Neural progenitor cell (in vitro differentiated cells): ENCODE results near the gene MED16. TPM values are rescaled to one million over a fixed set of nuclear protein-coding genes. Genes with fewer than 3 reads are reported as not detected.
"Not testable (repeated sequence)": the region's sequence is repeated elsewhere in the genome, so short reads cannot be mapped to it uniquely, and the experiment has no call there.

Experiments used
- DNase-seq: peaks from one replicate; pipeline ENCODE4 v3.0.0-alpha.2; 2016; ENCODE audit warnings: low spot score
- H2AFZ ChIP-seq: fragments of 200-600 bp; sonication (generic); replicated peaks from 2 replicates; pipeline ENCODE4 v1.6.1; 2016; ENCODE audit warnings: antibody characterized with exemption
- H3F3A ChIP-seq: fragments of 200-600 bp; sonication (generic); 2 replicates; pipeline ENCODE4 v1.6.1; 2016; ENCODE audit warnings: antibody characterized with exemption, low read depth
- H3K27ac ChIP-seq: fragments of 200-600 bp; sonication (generic); 2 replicates; pipeline ENCODE4 v1.5.1; 2016; ENCODE audit warnings: mild to moderate bottlenecking
- H3K27me3 ChIP-seq: fragments of 200-600 bp; sonication (generic); 2 replicates; pipeline ENCODE4 v1.6.1; 2016; ENCODE audit warnings: mild to moderate bottlenecking, moderate library complexity
- H3K36me3 ChIP-seq: fragments of 200-600 bp; sonication (generic); 2 replicates; pipeline ENCODE4 v1.5.1; 2016
- H3K4me1 ChIP-seq: fragments of 200-600 bp; sonication (generic); 2 replicates; pipeline ENCODE4 v1.6.1; 2016; ENCODE audit warnings: mixed run types
- H3K4me2 ChIP-seq: fragments of 200-600 bp; sonication (generic); 2 replicates; pipeline ENCODE4 v1.6.1; 2016
- H3K4me3 ChIP-seq: fragments of 200-600 bp; sonication (generic); 2 replicates; pipeline ENCODE4 v1.5.1; 2016
- H3K79me2 ChIP-seq: fragments of 200-600 bp; sonication (generic); 2 replicates; pipeline ENCODE4 v1.6.1; 2016; ENCODE audit warnings: low read depth
- H3K9ac ChIP-seq: fragments of 200-600 bp; sonication (generic); 2 replicates; pipeline ENCODE4 v1.6.1; 2016
- H3K9me3 ChIP-seq: fragments of 200-600 bp; sonication (generic); 2 replicates; pipeline ENCODE4 v1.5.1; 2016; ENCODE audit warnings: low read depth
- H4K20me1 ChIP-seq: fragments of 200-600 bp; sonication (generic); 2 replicates; pipeline ENCODE4 v1.6.1; 2016; ENCODE audit warnings: low read depth
- H3K27ac Mint-ChIP-seq: 3 replicates; pipeline ENCODE4 v1.8.0; 2021; ENCODE audit warnings: mixed read lengths
- H3K27me3 Mint-ChIP-seq: 2 replicates; pipeline ENCODE4 v1.8.0; 2022; ENCODE audit warnings: low read depth, mild to moderate bottlenecking, inconsistent platforms, moderate library complexity, mixed read lengths; ENCODE audit not compliant: insufficient read depth
- H3K36me3 Mint-ChIP-seq: 3 replicates; pipeline ENCODE4 v1.8.0; 2021; ENCODE audit warnings: mixed read lengths
- H3K4me1 Mint-ChIP-seq: 3 replicates; pipeline ENCODE4 v1.8.0; 2021; ENCODE audit warnings: mixed read lengths
- H3K4me3 Mint-ChIP-seq: 3 replicates; pipeline ENCODE4 v1.8.0; 2021; ENCODE audit warnings: mild to moderate bottlenecking, moderate library complexity, mixed read lengths
- H3K9me3 Mint-ChIP-seq: 3 replicates; pipeline ENCODE4 v1.8.0; 2020; ENCODE audit warnings: mixed read lengths
- CTCF ChIP-seq: fragments of 200-600 bp; sonication (generic); IDR thresholded peaks from 2 replicates; pipeline ENCODE4 v1.5.1; 2017; ENCODE audit warnings: antibody characterized with exemption, mild to moderate bottlenecking
- EZH2 ChIP-seq: fragments of 200-600 bp; sonication (generic); IDR thresholded peaks from 2 replicates; pipeline ENCODE4 v1.6.1; 2017; ENCODE audit warnings: antibody characterized with exemption, mild to moderate bottlenecking, moderate library complexity
- EZH2phosphoT487 ChIP-seq: fragments of 200-600 bp; sonication (generic); IDR thresholded peaks from 2 replicates; pipeline ENCODE4 v1.6.1; 2017; ENCODE audit warnings: antibody characterized with exemption
- total RNA-seq: library from RNA; depleted of rRNA; stranded (reverse); fragments of >200 nt; gene quantifications from 2 replicates; pipeline ENCODE4 v1.2.3, GENCODE V29; 2015; ENCODE audit warnings: low replicate concordance

MED16 gene
- total RNA-seq, 1 donor from 2014 or later = 14.4 TPM

- Histone ChIP-seq H4K20me1 (no peaks in the 10 kb centered on the region), H3K9me3 (no peaks in the 10 kb centered on the region), H3F3A (peaks cover 15% of the 10 kb centered on the region), H3K4me3 (no peak overlapping the region), H3K27ac (no peak overlapping the region), H3K4me1 (no peaks in the 10 kb centered on the region), H3K27me3 (peaks cover 20% of the 10 kb centered on the region), H3K36me3 (no peaks in the 10 kb centered on the region), H3K79me2 (no peaks in the 10 kb centered on the region), H2AFZ (no peak overlapping the region), H3K4me2 (no peak overlapping the region), H3K9ac (no peak overlapping the region)
- Mint-ChIP-seq H3K27ac (no peak overlapping the region), H3K36me3 (no peaks in the 10 kb centered on the region), H3K9me3 (no peaks in the 10 kb centered on the region), H3K4me3 (no peak overlapping the region), H3K27me3 (peaks cover 25% of the 10 kb centered on the region), H3K4me1 (no peaks in the 10 kb centered on the region)
- DNase-seq = no peak
- TF ChIP-seq EZH2phosphoT487 (no peak), CTCF (no peak), EZH2 (no peak)
These were observed 38.4 kb downstream of the MED16 start for GRCh38 chr19:854549-854948.

DNA sequence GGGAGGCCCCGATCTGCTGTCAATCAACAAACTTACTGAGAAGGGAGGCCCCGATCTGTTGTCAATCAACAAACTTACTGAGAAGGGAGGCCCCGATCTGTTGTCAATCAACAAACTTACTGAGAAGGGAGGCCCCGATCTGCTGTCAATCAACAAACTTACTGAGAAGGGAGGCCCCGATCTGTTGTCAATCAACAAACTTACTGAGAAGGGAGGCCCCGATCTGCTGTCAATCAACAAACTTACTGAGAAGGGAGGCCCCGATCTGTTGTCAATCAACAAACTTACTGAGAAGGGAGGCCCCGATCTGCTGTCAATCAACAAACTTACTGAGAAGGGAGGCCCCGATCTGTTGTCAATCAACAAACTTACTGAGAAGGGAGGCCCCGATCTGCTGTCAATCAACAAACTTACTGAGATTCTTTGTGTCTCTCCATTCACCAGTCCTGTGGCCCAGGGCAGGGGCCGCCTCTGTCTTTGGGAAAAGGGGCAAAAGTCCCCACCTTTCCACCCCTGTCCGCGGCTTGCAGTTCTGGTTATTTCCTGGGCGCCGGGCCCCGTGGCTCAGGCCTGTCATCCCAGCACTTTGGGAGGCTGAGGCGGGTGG lies 39.3 kb downstream of the MED16 start:
- H3K36me3 Mint-ChIP-seq, H3K36me3 ChIP-seq: not testable (repeated sequence)

GRCh38 chr19:853014-853585 lies 39.9 kb downstream of the MED16 start:
- Mint-ChIP-seq H3K4me1 (no peaks in the 10 kb centered on the region), H3K27ac (no peak overlapping the region), H3K9me3 (no peaks in the 10 kb centered on the region), H3K27me3 (peaks cover 15% of the 10 kb centered on the region), H3K4me3 (no peak overlapping the region), H3K36me3 (no peaks in the 10 kb centered on the region)
- Histone ChIP-seq H3K9me3 (no peaks in the 10 kb centered on the region), H3K4me1 (no peaks in the 10 kb centered on the region), H3K27ac (no peak overlapping the region), H3F3A (peaks cover 15% of the 10 kb centered on the region), H3K4me3 (no peak overlapping the region), H3K36me3 (no peaks in the 10 kb centered on the region), H3K79me2 (no peaks in the 10 kb centered on the region), H2AFZ (no peak overlapping the region), H3K4me2 (no peak overlapping the region), H3K27me3 (peaks cover 6% of the 10 kb centered on the region), H3K9ac (no peak overlapping the region), H4K20me1 (no peaks in the 10 kb centered on the region)
- TF ChIP-seq EZH2 (no peak), CTCF (no peak), EZH2phosphoT487 (no peak)
- no peak for DNase-seq

More for the DNA sequence above, 39.3 kb downstream of the MED16 start:
- H3K9me3 ChIP-seq, H4K20me1 ChIP-seq, H3K4me3 Mint-ChIP-seq, H2AFZ ChIP-seq, H3K9me3 Mint-ChIP-seq, H3K79me2 ChIP-seq, H3K4me1 Mint-ChIP-seq, H3K27ac Mint-ChIP-seq, H3K4me1 ChIP-seq, H3K4me2 ChIP-seq, DNase-seq, H3K4me3 ChIP-seq, H3K27ac ChIP-seq, H3K9ac ChIP-seq: not testable (repeated sequence)
- H3K27me3 Mint-ChIP-seq = peaks cover 20% of the 10 kb centered on the region
- Histone ChIP-seq H3F3A (peaks cover 15% of the 10 kb centered on the region), H3K27me3 (peaks cover 12% of the 10 kb centered on the region)
